Testis (tissue), 3 donors: ENCODE measurements around the gene B3GALT6. TPM values are rescaled to one million over a fixed set of nuclear protein-coding genes. Genes with fewer than 3 reads are reported as not detected.

Experiments
- DNase-seq: peaks from one replicate; pipeline ENCODE4 v3.0.0-alpha.2; 2019
- H3K27ac ChIP-seq, 2 donors: fragments of 200-600 bp; sonication (generic); one replicate each; pipeline ENCODE4 v1.5.1; 2019
- H3K27me3 ChIP-seq: fragments of 200-600 bp; sonication (generic); one replicate; pipeline ENCODE4 v1.5.1; 2019
- H3K36me3 ChIP-seq: fragments of 200-600 bp; sonication (generic); one replicate; pipeline ENCODE4 v1.5.1; 2017; ENCODE audit warnings: low read depth; ENCODE audit errors: missing control alignments
- H3K4me1 ChIP-seq: fragments of 200-600 bp; sonication (generic); one replicate; pipeline ENCODE4 v1.5.1; 2019
- H3K4me3 ChIP-seq, 2 donors: fragments of 200-600 bp; sonication (generic); one replicate each; pipeline ENCODE4 v1.5.1; 2017 to 2019
- H3K9me3 ChIP-seq: fragments of 200-600 bp; sonication (generic); one replicate; pipeline ENCODE4 v1.5.1; 2017
- CTCF ChIP-seq, 3 experiments: fragments of 450-650 bp in 2 of 3; fragments of 200-600 bp in 1 of 3; sonication (generic) in 1 of 3; IDR thresholded peaks; one replicate each; pipeline ENCODE4 v1.5.1; 2016 to 2019; ENCODE audit warnings: antibody characterized with exemption in 3 of 3, mild to moderate bottlenecking in 2 of 3, moderate library complexity in 1 of 3
- POLR2A ChIP-seq: fragments of 450-650 bp; IDR thresholded peaks from one replicate; pipeline ENCODE4 v1.6.1; 2017; ENCODE audit warnings: antibody characterized with exemption, mild to moderate bottlenecking, moderate library complexity
- WGBS, 2 donors: methylation state at CpG; one replicate each; pipeline ENCODE4 v1.1.5; 2018; 5-methylcytosine and 5-hydroxymethylcytosine counted together
- intact Hi-C: fragments of 100-400 bp; cut with DNase I; formaldehyde crosslinking; loops from one replicate; pipeline ENCODE4 v1.15.1; 2023; ENCODE audit warnings: low total_unique reads
- polyA plus RNA-seq: library from polyadenylated mRNA; stranded (reverse); fragments of 350-450 nt; fragmentation: Illumina TruSeq; extraction: RNeasy Lipid Tissue Mini Kit (QIAGEN cat#74804); gene quantifications from one replicate; pipeline ENCODE4 v1.2.3, GENCODE V29; 2014; ENCODE audit warnings: low read depth, low replicate concordance; ENCODE audit not compliant: insufficient read depth
- total RNA-seq, 2 donors: library from RNA; depleted of rRNA; stranded (reverse); fragments of >200 nt; gene quantifications; one replicate each; pipeline ENCODE4 v1.2.3, GENCODE V29; 2016

Gene B3GALT6
- total and polyA plus RNA-seq, 3 donors from 2014 or later, result 8.5 to 37.3 (median 26.1) TPM

DNA sequence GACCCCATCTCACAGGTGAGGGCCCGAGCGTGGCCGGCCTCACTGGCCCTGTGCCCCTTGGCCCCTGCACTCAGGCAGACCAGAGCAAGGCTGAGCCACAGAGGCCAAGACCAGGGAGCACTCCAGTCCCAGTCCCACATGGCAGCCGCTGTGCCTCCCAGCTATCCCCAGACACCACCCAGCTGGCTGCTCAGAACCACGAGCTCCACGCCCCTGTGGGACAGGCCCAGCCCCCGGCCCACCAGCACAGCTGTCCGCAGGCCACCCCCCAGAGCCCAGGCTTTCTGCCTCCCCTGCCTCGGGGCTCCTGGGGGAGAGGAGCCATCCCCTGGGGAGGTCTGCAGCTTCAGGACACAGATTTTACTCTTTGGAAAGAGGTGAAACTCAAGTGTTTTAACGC is 23.6 kb downstream of the B3GALT6 start:
- DNase-seq, result no peak
- WGBS, 2 donors, result 90 to 92% methylated on average over 8 to 10 of the region's 10 CpGs
- Histone ChIP-seq H3K27ac (no peak overlapping the region), H3K27me3 (no peaks in the 10 kb centered on the region), H3K4me3 (no peak overlapping the region), H3K36me3 (no peaks in the 10 kb centered on the region), H3K4me1 (peaks cover 3% of the 10 kb centered on the region), H3K9me3 (no peaks in the 10 kb centered on the region)
- intact Hi-C loops, result no loop called here
- TF ChIP-seq CTCF (IDR thresholded peaks at IDR 0.05) (no peak), POLR2A (no peak)

DNA sequence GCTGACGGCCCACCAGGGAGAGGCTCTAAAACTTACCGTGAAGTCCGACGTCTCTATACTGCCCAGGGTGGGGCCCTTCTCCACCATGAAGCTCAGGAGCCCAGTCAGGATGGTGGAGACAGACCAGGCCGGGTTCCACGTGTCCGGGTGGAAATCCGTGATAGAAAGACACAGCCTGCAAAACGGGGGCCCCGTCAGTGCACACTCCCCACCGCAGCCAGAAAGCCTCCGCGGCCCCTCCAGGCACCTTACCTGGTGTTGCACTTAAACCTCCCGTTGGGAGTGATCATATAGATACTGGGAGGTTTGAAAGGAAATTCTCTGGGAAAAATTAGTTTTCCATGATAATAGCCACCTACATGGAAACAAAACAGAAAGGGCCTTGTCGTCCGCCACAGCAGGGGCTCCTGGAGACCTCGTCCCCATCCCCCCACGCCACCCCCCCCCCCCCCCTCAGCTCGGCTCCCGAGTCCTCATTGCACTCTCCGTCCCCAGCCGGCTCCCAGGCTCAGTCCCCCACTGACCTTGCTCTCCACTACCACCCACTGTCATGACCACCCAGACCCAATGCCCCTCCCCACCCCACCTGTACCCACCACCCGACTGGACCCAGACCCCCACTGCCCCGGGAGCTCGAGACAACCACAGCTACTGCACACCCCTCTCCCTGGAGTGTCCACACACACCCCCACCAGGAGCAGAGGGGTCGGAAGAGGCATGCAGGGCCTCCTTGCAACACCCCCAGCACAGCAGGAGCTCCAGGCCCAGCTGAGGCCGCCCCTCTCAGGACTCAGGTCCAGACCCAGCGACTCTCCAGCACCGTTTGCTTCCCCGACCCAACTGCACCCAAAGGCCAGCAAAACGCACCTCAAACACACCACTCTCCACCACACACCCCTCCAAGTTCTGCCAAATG is 25.2 kb downstream of the B3GALT6 start:
- Histone ChIP-seq H3K4me3 (no peak overlapping the region), H3K27me3 (no peaks in the 10 kb centered on the region), H3K9me3 (no peaks in the 10 kb centered on the region), H3K36me3 (no peaks in the 10 kb centered on the region), H3K4me1 (no peaks in the 10 kb centered on the region), H3K27ac (no peak overlapping the region)
- 90 to 92% methylated on average over 24 to 31 of the region's 31 CpGs for WGBS, 2 donors
- TF ChIP-seq CTCF (IDR thresholded peaks at IDR 0.05) (no peak), POLR2A (no peak)
- DNase-seq, result no peak
- intact Hi-C loops, result no loop called here

DNA sequence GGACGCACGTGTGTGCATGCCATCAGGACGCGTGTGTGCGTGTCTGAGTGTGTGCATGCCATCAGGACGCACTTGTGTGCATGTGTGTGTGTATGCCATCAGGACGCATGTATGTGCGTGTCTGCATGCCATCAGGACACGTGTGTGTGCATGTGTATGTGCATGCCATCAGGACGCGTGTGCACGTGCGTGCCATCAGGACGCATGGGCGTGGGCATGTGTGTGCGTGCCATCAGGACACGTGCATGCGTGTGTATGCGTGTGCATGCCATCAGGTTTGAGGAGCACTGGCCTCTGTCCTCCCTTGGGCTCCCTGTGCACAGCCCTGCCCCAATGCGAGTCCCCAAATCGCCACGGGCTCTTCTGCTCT is 27.1 kb downstream of the B3GALT6 start:
- no peak overlapping the region for H3K27ac ChIP-seq
- H3K36me3 ChIP-seq, result no peaks in the 10 kb centered on the region
- WGBS, 2 donors, result 93 to 96% methylated on average over 20 to 22 of the region's 22 CpGs

GRCh38 chr1:1259540-1259939 is 27.5 kb downstream of the B3GALT6 start:
- H3K27me3 ChIP-seq, result no peaks in the 10 kb centered on the region
- H3K27ac ChIP-seq, result no peak overlapping the region
- no peak for DNase-seq
- H3K36me3 ChIP-seq, result no peaks in the 10 kb centered on the region
- H3K4me3 ChIP-seq, result no peak overlapping the region
- no peak for TF ChIP-seq CTCF (IDR thresholded peaks at IDR 0.05)
- no peak for TF ChIP-seq POLR2A
- intact Hi-C loops, result no loop called here
- WGBS, 2 donors, result 94 to 96% methylated on average over 18 of the region's 18 CpGs
- no peaks in the 10 kb centered on the region for H3K4me1 ChIP-seq
- H3K9me3 ChIP-seq, result no peaks in the 10 kb centered on the region

More for the DNA sequence above, 27.1 kb downstream of the B3GALT6 start:
- intact Hi-C loops, result no loop called here
- TF ChIP-seq CTCF (IDR thresholded peaks at IDR 0.05) (no peak), POLR2A (no peak)
- H3K4me1 ChIP-seq, result no peaks in the 10 kb centered on the region
- H3K9me3 ChIP-seq, result no peaks in the 10 kb centered on the region
- no peaks in the 10 kb centered on the region for H3K27me3 ChIP-seq
- no peak overlapping the region for H3K4me3 ChIP-seq
- no peak for DNase-seq
